Sciatic nerve (tissue), 2 donors: ENCODE results near the gene CGB3. TPM values are rescaled to one million over a fixed set of nuclear protein-coding genes. Genes with fewer than 3 reads are reported as not detected.
"Not testable (repeated sequence)": the region's sequence is repeated elsewhere in the genome, so short reads cannot be mapped to it uniquely, and the experiment has no call there.

Experiments used
- ATAC-seq: fragments of 200-7000 bp; cut with Tn5 transposase; one replicate; pipeline ENCODE4 v1.9.1; 2020; ENCODE audit warnings: mild to moderate bottlenecking, moderate library complexity
- DNase-seq: peaks from one replicate; pipeline ENCODE4 v3.0.0-alpha.2; 2020; ENCODE audit warnings: low spot score
- intact Hi-C: fragments of 100-400 bp; cut with DNase I; formaldehyde crosslinking; loops from one replicate; pipeline ENCODE4 v1.14.2; 2022
- total RNA-seq: library from RNA; stranded (reverse); fragmentation: NEBNext Ultra II Directional; extraction: Animal tissue kit (Norgen Biotek cat#: 25700); gene quantifications from one replicate; pipeline ENCODE4 v1.2.1, GENCODE V29; 2021
- donor health status: DM: no; HTN: no; CAD: no.
- donor health status: DM: no; HTN: no; CAD: no.

The CGB3 gene
- total RNA-seq, result not detected

- not testable (repeated sequence) for DNase-seq, ATAC-seq
These were observed at the start of gene CGB3 for GRCh38 chr19:49024233-49024632. Gene CGB3, minus strand, starts transcription at chr19:49024333. Its CDS starts 362 bp downstream, at chr19:49023971.

GRCh38 chr19:49071860-49072547 is 47.9 kb upstream of the CGB3 start:
- no peak for ATAC-seq
- intact Hi-C loops, result no loop called here

More at GRCh38 chr19:49024233-49024632, at the start of gene CGB3:
- intact Hi-C loops, result not testable (repeated sequence)

DNA sequence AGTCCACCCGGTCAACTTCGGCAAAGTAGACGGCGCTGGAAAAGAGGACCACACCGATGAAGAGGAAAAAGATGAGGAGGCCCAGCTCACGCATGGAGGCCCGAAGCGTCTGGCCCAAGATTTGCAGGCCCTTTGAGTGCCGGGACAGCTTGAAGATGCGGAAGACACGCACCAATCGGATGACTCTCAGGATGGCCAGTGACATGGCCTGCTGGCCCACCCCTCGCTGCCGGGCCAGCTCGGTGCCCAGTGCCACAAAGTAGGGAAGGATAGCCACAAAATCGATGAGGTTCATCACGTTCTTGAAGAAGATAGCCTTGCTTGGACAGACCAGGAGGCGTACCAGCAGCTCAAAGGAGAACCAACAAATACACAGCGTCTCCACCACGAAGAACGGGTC is 46.3 kb upstream of the CGB3 start:
- intact Hi-C loops, result no loop called here
- ATAC-seq (no peak), DNase-seq (no peak)

More at GRCh38 chr19:49071860-49072547, 47.9 kb upstream of the CGB3 start:
- no peak for DNase-seq

DNA sequence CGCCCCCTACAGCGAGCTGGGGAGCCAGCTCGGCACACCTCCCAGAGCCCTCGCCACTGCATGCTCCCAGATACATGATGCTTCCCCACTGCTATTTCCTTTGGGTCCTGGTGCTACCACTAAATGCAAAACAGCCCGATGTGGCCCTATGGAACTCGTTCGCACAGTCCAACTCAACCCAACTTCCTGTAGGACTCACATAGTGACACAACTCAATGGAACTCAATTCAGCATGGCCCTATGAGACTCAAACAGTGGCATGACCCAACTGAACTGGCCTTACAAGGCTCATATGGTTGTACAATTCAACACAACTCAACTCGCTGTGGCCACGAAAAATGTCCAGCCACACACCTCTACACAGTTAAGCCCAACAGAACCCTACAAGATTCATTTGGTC is 44.9 kb upstream of the CGB3 start:
- DNase-seq (no peak), ATAC-seq (no peak)
- intact Hi-C loops, result no loop called here

DNA sequence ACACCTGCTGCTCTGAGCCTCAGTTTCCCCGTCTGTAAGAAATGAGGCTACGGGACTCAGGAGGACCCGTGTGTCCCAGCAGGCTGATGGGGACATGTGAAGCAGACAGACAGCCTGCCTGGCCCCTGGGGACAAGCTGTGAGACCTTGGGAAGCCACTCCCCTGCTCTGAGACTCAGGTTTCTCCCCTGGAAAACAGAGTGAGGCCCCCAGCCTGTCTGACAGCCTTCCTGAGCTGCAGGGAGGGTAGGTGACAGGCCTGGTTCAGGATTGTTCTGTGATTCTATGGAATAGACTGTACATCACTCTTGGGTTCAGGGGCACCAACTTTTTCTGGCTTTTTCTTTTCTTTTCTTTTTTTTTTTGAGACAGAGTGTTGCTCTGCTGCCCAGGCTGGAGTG is 43.4 kb upstream of the CGB3 start:
- ATAC-seq (no peak), DNase-seq (no peak)
- intact Hi-C loops, result no loop called here

GRCh38 chr19:49065905-49066512 is 41.9 kb upstream of the CGB3 start:
- ATAC-seq (no peak), DNase-seq (no peak)
- intact Hi-C loops, result no loop called here

- ATAC-seq (no peak), DNase-seq (no peak)
- intact Hi-C loops, result no loop called here
These were observed 40.9 kb upstream of the CGB3 start, which contains the start of gene NTF4 for GRCh38 chr19:49064768-49065611. Gene NTF4, minus strand, starts transcription at chr19:49064818. Its CDS starts 2,821 bp downstream, at chr19:49061997.

GRCh38 chr19:49064029-49064629 is 40.0 kb upstream of the CGB3 start:
- intact Hi-C loops, result no loop called here
- DNase-seq (no peak), ATAC-seq (peak; percentile 17)

DNA sequence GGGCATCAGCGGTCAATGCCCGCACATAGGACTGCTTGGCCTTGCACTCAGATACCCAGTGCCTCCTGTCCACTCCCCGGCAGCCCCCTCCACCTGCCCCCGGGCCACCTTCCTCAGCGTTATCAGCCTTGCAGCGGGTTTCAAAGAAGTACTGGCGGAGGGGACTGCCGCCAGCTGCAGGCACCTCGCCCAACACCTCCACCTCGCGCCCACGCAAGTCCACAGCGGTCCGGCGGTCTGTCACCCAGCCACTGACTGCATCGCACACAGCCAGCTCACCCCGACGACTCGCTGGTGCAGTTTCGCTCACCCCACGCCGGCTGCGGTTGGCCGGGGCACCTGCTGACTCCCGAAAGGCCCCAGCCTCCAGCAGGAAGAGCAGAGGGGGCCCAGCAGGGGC is 37.3 kb upstream of the CGB3 start:
- DNase-seq, result no peak
- intact Hi-C loops, result no loop called here
- no peak for ATAC-seq

DNA sequence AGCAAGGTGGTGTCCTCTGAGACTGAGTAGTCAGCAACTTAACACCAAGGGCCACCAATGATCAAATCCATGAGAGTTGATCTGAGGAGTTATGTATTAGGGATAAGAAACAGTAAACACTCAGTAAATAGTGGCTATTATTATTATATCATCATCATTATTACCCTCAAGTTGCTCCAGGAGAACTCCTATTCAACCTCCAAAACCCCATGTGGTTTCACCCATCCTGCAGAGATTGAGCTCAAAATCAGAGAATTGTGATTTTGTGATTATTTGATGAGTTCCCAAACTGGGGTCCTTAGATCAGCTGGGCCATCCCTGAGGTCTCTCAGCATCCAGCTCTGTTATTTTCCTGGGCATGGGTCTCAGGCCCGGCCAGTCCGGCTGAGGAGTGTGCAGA is 36.9 kb upstream of the CGB3 start:
- intact Hi-C loops, result no loop called here
- no peak for DNase-seq
- ATAC-seq, result no peak

GRCh38 chr19:49059053-49059452 is 34.9 kb upstream of the CGB3 start:
- intact Hi-C loops, result no loop called here
- no peak for ATAC-seq
- DNase-seq, result no peak

DNA sequence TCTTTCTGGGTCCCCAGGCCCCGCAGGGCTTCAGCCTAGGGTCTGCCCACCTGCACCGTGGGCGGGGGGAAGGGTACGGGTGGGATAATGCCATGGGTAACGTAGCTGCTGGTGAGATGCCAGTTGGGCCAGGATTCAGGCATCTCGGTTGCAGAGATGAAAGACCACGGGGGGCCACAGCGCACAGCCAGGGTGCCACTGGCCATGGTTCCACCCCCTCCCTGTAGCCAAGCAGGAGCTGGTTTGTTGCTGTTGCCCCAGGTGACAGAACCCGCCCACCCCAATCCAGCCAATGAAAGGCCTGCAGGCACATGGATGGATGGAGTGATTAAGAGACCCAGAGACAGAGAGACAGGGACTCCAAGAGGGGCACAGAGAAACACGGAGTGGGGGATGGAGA is 34.4 kb upstream of the CGB3 start:
- no peak for ATAC-seq
- DNase-seq, result no peak
- intact Hi-C loops, result no loop called here

- intact Hi-C loops, result no loop called here
- peak; percentile 81 for DNase-seq
- peak; percentile 77 for ATAC-seq
These were observed 33.6 kb upstream of the CGB3 start, which contains the start of gene CGB7 for GRCh38 chr19:49057636-49058234. Gene CGB7, minus strand, starts transcription at chr19:49057749. Its CDS starts 2,374 bp downstream, at chr19:49055375.

DNA sequence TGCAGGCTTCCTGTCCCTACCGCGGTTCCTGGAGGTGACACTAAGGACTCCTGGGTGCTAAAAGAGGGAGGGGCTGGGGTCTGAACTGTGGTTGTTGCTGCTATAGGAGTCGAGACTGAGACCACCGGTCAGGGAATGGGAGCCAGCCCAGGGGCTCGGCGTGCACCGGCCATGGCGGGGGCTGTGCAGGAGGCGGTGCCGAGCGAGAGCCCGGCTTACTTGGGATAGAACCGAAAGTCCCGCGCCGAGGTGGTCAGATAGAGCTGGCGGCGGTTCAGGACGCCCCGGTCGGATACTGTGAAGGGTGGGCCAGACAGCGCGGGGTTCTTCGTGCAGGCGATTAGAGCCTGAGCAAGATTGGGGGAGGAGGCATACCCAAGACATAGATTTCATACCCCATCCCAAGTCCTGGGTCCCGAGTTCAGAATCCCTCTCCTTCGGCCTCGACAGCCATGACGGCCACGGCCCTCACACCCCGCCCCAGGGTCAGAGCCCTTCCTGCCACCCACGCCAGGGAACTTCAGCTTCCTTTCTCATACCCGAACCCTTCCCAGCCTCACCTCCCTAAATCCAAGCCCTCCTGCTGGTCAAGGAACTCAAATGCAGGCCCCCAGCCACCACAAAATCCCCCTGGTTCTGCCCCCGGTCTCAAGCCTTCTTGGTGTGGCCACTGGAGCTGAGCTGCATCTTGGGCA is 32.9 kb upstream of the CGB3 start:
- DNase-seq, intact Hi-C loops: not testable (repeated sequence)
- peak; percentile 38 for ATAC-seq

DNA sequence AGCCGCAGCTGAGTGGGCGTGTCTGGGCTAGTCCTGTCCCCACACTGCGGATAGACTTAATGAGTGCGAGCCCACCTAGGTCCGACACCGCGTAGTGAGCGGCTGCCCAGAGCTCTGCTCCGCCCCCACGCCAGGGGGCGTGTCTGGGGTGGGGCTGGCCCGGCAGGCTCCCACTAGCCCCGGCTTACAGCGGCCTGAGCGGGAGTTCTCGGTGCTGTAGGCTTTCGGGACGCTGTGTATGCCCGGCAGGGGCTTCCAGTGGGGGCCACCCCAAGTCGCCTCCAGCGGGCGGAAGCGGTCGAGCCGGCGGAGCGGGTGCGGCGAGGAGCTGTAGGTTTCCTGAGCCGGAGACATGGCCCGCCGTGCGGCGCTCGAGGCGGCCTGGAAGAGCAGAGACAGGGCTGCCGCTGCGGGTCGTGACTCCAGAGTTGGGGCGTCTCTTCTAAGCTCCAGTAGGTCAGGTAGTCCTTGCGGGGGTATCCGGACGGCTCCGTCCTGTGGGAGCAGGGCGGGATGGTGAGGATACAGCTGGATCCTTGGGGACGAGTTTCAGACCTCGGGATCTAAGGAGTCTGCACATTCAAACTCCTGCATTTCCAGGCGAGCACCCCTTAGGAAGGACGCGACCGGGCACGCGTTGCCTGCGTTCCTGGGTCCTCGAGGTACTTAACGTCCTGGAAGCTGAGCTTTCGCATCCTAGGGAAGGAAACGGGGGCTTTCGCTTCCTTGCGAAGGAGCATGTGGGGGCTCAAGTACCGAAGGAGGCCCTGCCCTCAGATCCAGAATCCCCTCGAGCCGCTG is 32.2 kb upstream of the CGB3 start:
- DNase-seq (peak; percentile 76), ATAC-seq (peak; percentile 82)
- intact Hi-C loops, result no loop called here

DNA sequence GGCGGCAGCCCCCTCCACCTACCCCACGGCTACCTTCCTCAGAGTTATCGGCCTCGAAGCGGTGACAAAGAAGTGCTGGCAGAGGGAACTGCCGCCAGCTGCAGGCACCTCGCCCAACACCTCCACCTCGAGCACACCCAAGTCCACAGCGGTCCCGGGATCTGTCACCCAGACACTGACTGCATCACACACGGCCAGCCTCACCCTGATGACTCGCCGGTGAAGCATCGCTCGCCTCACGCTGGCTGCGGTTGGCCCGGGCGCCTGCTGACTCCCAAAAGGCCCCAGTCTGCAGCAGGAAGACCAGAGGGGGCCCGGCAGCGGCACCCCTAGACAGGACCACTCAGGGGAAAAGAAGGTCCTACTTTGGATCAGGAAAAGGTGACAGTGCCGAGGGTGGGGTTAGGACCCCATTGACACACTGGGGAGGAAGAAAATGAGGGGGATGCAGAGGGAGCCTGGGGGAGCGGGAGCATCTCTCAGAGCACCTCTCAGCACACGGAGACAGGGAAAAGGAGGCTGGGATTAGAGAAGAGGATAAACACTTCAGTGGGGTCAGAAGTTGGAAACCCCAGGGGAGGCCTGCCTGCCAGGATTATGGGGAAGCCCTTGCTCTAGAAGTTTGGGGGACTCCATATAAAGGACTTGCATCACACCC is 26.4 kb upstream of the CGB3 start:
- ATAC-seq, DNase-seq, intact Hi-C loops: not testable (repeated sequence)

- intact Hi-C loops, ATAC-seq, DNase-seq: not testable (repeated sequence)
These were observed 25.7 kb upstream of the CGB3 start for GRCh38 chr19:49049834-49050233.
